HG03108 (cell line): Measurements from ENCODE around the gene RAB3GAP2.
"Not testable (repeated sequence)": the region's sequence is repeated elsewhere in the genome, so short reads cannot be mapped to it uniquely, and the experiment has no call there.

Source experiments
- ATAC-seq: cut with Tn5 transposase; IDR thresholded peaks from one replicate; pipeline ENCODE4 v1.9.1; 2021; ENCODE audit warnings: moderate library complexity; ENCODE audit not compliant: unreplicated experiment

RAB3GAP2 gene

DNA sequence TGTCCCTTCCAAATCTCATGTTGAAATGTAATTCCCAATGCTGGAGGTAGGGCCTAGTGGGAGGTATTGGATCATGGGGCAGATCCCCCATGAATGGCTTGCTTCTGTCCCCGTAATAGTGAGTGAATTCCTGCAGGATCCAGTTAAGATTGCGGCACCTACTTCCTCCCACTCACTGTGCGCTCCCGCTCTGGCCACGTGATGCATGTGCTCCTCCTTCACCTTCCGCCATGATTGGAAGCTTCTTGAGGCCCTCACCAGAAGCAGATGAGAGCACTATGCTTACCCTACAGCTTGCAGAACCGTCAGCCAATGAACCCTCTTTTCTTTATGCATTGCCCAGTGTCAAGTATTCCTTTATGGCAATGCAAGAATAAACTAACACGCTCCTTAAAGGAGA is 14.9 kb upstream of the RAB3GAP2 start:
- ATAC-seq: no peak

DNA sequence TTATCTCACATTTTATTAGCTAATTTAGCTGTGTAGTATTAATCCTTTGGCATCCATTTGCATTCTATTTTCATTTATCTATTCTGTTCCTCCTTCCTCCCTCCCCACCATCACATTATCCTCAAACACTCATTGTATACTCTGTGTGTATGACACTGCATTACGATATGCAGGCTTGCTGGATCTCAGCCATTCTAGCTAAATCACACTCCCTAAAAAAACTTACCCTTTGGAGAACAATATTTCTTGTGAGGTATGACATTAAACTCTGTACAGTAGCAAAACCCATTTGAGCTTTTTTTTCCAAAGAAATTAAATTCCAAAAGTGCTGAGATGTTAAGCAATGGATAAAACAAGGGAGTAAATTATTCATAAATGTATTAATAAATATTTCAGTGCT is 11.4 kb upstream of the RAB3GAP2 start:
- no peak for ATAC-seq

DNA sequence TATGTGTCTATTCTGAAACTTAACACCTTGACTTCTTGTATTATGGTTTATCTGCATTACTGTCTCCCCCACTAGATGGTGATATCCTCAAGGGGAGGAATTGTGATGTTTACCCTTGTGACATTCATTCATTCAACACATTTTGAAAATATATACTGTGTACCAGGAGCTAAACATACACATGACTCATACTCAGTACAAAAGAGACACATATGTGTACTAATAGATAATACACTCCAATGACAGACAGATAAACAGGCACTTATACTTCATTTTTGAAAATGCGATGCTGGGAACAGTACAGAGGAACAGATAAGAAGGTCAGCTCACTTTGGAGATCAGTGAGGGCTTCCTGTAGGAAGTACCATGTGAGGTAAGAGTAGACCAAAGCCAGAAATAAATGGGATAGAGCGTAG is 8.9 kb upstream of the RAB3GAP2 start:
- ATAC-seq: no peak

DNA sequence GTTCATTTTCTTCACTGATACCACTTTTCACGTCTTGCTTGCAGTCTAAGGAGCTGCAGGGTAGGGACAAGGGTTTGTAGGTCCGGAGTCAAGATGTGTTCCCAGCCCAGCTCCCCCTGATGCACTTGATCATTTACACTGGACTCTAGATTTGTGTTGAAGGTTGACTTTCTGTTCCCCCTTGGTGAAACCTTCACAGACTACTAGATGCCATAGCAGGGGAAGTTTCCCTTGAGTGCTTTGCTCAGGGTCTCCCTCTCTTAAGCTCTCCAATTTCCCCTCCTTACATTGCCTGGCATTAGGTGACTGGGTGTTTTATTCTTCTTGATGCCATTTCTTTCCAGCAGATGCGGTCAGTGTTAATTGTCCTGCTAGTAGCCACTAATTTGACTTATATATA is 8.0 kb upstream of the RAB3GAP2 start:
- ATAC-seq: no peak

DNA sequence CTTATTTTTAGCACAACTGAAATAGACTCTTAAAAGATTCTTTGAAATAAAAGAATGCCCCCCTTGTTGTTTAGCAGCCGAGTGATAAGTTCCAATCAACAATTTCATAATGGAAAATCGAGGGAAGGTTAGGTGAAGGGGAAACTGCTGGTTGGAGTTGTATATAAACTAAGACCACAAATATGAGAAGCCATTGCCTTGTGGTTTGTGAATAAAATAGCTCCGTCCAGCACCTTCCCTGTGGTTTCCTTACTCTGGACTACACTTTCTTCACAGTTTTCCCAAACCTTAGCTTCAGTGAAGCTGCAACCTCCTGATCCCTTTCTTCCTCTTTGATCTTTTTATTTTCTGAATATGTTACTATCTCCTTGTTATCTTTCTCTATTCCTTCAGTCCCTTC is 6.7 kb upstream of the RAB3GAP2 start:
- no peak for ATAC-seq

DNA sequence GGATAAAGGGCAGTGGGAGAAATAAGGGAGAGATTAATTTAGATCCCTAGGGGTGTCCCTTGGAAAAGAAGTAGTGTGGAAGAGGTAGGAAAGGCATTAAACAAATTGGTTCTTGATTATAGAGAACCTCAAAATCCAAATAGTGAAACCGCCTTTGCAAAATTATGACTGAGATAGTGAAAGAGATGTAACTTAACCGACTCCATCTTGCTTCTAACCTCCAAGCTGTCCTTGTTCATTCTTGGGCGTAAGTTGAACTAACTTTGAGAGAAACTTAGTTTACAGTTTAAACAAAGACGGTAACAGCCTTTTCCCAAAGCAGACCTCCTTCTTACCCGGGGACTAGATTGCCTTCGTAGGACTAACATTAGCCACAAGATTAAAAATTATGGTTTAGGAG is 3.2 kb upstream of the RAB3GAP2 start:
- no peak for ATAC-seq

DNA sequence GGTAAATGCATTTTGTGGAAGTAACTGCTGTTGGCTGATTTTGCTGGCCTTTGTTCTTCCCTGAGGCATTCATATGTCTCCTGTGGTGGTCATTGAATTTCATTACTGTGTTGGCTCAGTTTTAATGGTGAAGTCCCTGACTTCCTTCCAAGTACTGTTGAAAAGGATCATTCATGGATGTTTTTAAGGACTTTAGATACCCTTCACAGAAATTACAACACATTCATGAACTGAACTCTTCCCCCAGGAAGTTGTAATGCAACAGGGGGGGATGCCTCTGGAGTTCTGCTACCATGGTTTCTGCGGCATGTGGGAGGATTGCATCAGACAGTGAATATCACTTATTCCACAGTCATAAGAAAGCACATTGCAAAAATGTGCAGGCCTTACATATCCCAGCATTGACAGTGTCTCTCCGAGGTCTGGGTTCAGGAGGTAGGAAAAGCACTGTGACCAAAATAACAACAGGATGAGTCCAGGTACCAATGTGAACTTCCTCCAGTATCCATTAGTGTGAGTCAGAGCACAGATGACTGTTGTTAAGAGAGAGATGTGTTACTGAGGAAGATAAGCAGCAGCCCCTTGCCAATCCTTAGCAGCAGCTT is 2.1 kb upstream of the RAB3GAP2 start:
- no peak for ATAC-seq

DNA sequence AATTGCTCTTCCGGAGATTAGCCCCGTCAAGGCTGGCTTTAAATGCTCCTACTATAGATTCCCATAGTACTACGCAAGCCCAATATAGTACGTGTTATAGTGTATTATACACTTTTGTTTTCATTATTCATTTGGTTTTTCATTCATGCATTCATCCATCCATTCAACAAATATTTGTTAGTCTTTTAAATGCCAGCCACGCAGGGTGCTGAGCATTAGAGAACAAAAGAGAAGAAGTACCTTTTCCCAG is 513 bp upstream of the RAB3GAP2 start:
- ATAC-seq: no peak

DNA sequence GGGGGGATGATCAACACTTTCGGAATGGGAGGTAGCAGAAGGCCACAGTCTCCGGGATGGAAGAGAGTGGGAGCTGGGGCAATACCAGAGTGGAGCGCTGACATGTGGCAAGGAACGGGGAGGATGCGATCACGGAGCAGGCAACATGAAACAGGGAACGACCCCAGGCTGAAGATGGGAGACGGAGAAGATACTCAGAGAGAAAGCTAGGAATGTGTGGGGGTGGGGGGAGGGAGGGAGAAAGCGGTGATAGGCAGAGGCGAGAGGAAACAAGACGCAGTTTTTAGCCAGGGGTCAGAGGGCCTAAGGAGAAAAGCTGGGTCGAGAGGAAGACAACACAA is 577 bp downstream of the RAB3GAP2 start:
- no peak for ATAC-seq

DNA sequence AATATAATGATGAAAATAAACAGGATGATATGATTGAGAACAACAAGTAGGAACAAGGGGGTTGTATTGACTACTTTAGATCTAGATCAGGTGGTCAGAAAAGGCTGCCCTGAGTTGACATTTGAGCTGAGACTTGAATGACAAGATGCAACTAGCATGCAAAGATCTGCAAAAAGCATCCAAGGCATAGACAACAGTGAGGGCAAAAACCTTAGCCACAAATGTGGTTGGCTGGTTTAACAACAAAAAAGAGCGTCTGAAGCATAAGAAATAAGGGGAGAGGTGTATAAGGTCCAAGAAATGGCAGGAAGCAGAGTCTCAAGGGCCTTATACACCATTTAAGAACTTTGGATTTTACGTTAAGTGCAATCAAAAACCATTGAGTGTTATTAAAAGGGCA is 3.2 kb downstream of the RAB3GAP2 start:
- no peak for ATAC-seq

DNA sequence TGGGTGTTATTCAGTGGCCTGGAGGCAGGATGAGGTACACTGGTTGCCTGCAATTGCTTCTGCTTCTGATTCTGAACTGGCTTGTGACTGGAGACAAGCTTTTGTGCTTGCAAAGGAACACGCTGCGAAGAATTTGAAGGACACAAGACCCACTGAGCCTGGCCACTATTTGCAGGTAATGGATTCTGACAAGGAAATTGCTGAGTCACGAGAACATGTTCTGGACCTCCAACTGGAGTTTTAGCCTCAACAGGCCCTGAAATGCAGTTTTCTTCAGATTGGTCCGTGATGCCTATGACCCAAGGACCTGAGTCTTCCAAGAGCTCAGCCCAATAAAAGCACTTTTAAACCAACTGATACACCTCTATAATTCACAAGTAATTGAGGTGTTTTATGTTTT is 4.6 kb downstream of the RAB3GAP2 start:
- ATAC-seq: no peak

DNA sequence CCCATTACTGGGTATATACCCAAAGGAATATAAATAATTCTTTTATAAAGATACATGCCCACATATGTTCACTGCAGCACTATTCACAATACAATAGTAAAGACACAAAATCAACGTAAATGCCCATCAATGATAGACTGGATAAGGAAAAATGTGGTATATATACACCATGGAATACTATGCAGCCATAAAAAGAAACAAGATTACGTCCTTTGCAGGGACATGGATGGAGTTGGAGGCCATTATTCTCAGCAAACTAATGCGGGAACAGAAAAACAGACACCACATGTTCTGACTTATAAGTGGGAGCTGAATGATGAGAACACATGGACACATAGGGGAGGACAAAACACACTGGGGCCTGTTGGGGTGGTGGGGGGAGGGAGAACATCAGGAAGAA is 12.0 kb downstream of the RAB3GAP2 start:
- not testable (repeated sequence) for ATAC-seq

DNA sequence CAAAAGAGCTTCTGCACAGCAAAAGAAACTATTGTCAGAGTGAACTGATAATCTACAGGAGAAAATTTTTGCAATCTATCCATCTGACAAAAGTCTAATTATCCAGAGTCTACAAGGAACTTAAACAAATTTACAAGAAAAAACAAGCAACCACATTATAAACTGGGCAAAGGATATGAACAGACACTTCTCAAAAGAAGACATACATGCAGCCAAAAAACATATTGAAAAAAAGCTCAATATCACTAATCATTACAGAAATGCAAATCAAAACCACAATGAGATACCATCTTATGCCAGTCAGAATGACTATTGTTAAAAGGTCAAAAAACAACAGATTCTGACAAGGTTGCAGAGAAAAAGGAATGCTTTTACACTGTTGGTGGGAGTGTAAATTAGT is 12.5 kb downstream of the RAB3GAP2 start:
- not testable (repeated sequence) for ATAC-seq

DNA sequence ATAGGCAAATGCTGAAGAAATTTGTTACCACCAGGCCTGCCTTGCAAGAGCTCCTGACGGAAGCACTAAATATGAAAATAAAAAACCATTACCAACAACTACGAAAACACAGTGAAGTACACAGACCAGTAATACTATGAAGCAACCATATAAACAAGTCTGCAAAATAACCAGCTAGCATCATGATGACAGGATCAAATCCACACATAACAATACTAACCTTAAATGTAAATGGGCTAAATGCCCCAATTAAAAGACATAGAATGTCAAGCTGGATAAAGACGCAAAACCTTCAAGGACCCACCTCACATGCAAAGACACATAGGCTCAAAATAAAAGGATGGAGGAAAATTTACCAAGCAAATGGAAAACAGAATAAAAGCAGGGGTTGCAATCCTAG is 16.1 kb downstream of the RAB3GAP2 start:
- not testable (repeated sequence) for ATAC-seq

DNA sequence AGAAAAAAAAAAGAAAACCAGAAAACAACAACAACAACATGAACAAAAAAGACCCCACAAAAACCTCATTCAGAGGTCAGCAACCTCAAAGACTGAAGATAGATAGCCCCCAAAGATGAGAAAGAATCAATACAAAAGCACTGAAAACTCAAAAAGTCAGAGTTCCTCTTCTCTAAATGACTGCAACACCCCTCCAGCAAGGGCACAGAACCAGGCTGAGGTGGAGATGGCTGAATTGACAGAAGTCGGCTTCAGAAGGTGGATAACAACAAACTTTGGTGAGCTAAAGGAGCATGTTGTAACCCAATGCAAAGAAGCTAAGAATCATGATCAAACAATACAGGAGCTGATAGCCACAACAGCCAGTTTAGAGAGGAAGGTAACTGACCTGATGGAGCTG is 17.0 kb downstream of the RAB3GAP2 start:
- no peak for ATAC-seq

DNA sequence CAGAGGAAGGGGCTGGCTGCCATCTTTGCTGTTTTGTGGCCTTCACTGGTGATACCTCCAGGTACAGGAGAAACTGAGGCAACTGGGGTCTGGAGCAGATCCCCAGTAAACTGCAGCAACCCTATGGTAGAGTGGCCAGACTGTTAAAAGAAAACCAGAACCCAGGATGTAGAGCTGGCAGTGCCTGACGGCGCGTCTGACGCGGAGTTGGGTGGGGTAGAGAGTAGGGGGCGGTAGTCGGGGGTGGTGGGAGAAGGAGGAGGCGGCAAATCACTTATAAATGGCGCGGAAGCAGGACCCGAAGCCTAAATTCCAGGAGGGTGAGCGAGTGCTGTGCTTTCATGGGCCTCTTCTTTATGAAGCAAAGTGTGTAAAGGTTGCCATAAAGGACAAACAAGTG is 19.0 kb downstream of the RAB3GAP2 start:
- ATAC-seq: not testable (repeated sequence)

DNA sequence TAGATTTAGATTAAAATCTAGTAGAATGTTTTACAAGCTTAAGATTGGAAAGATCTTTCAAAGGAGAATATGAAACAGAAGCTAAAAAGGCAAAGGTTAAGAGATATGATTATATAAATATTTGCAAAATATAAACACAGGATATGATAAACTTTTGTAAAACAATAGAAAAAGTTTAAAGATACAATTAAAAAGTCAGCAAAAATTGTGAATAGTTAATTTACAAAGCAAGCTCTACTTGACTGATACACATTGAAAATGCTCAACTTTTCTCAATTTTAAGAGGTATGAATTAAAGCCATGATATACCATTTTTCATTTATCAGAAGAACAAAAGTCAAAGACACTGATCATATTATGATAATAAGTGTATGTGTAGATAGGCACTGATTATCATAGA is 21.0 kb downstream of the RAB3GAP2 start:
- ATAC-seq: no peak

DNA sequence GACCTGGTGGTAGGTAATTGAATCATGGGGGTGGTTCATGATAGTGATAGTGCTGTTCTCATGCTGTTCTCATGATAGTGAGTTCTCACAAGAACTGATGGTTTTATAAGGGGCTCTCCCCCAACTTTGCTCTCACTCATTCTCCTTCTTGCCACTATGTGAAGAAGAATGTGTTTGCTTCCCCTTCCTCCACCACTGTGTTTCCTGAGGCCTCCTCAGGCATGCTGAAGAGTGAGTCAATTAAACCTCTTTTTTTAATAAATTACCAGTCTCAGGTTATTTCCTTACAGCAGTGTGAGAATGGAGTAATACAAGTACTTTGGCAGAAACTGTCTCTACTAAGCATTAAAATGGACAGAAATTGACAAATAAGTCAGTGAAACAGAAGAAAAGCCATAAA is 21.6 kb downstream of the RAB3GAP2 start:
- ATAC-seq: no peak

DNA sequence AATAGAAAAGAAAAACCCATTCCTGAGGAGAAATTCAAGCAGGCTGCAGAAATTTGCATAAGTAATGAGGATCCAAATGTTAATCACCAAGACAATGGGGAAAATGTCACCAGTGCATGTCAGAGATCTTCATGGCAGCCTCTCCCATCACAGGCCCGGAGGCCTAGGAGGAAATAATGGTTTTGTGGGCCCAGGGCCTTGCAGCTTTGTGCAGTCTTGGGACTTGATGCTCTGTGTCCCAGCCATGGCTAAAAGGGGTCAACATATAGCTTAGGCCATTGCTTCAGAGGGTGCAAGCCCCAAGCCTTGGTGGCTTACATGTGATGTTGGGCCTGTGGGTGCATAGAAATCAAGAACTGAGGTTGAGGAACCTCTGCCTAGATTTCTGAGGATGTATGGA is 22.7 kb downstream of the RAB3GAP2 start:
- ATAC-seq: no peak

DNA sequence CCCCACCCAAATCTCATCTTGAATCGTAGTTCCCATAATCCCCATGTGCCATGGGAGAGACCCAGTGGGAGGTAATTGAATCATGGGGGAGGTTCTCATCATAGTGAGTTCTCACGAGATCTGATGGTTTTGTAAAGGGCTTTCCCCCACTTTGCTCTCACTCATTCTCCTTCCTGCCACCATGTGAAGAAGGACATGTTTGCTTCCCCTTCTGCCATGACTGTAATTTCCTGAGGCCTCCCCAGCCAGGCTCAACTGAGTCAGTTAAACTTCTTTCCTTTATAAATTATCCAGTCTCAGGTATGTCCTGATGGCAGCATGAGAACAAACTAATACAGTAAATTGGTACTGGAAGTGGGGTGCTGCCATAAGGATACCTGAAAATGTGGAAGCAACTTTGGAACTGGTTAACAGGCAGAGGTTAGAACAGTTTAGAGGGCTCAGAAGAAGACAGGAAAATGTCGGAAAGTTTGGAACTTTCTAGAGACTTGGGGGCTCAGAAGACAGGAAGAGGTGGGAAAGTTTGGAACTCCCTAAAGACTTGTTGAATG is 23.5 kb downstream of the RAB3GAP2 start:
- not testable (repeated sequence) for ATAC-seq

DNA sequence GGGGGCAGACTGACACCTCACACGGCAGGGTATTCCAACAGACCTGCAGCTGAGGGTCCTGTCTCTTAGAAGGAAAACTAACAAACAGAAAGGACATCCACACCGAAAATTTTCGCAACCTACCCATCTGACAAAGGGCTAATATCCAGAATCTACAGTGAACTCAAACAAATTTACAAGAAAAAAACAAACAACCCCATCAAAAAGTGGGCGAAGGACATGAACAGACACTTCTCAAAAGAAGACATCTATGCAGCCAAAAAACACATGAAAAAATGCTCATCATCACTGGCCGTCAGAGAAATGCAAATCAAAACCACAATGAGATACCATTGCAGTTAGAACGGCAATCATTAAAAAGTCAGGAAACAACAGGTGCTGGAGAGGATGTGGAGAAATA is 26.4 kb downstream of the RAB3GAP2 start:
- not testable (repeated sequence) for ATAC-seq

DNA sequence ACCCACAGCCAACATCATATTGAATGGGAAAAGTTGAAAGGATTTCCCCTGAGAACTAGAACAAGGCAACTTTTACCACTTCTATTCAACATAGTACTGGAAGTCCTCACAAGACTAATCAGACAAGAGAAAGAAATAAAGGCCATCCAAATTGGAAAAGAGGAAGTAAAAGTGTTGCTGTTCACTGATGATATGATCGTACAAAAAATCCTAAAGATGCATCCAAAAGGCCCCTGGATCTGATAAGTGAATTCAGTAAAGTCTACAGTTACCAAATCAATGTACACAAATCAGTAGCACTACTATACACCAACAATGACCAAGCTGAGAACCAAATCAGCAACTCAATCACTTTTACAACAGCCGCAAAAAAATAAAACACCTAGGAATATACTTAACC is 28.3 kb downstream of the RAB3GAP2 start:
- ATAC-seq: no peak

DNA sequence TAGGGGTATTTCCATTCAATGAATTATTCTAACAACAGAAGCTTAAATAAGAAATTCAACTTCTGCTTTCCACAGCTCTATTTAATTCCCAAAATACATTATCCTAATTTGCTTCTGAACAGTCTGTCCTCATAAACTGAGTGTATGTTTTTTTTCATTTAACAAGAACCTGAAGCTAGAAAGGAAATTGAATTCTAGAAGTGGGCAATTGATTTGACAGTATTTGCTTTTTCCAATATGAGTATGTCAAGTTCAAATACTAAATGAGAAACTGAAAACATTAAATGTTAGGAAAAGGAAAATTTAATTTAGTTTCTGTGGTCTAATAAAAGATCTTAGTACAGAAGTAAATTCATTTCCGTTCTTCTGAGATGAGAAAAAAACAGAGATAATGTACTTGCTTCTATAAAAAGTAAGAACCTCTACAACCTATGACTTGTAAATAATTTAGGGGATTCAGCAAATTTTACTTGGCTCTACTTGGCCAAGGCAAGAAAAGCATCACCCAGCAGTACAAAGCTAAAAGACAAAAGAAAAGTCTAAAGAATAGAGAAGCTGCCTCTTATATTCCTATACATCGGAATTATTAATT is 31.1 kb downstream of the RAB3GAP2 start:
- ATAC-seq: no peak
